Activated CD8-positive, alpha-beta memory T cell treated with anti-CD3 and anti-CD28 coated beads, Interleukin-2, amount 50 U/mL, for 48 hours (primary cell): Measurements from ENCODE around the gene ABHD2.
"Not testable (repeated sequence)": the region's sequence is repeated elsewhere in the genome, so short reads cannot be mapped to it uniquely, and the experiment has no call there.

Experiments
- DNase-seq: peaks from one replicate; pipeline ENCODE4 v3.0.0-alpha.2; 2020

The ABHD2 gene

DNA sequence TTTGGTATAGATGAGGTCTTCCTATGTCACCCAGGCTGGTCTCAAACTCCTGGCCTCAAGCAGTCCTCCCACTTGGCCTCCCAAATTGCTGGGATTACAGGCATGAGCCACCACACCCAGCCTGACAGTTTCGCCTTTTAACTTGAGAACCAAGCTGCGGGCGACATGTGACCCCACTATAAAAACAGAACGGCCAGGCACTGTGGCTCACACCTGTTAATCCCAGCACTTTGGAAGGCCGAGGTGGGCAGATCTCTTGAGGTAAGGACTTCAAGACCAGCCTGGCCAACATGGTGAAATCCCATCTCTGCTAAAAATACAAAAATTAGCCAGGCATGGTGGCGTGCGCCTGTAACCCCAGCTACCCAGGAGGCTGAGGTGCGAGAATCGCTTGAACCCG lies 52.9 kb downstream of the ABHD2 start:
- not testable (repeated sequence) for DNase-seq

DNA sequence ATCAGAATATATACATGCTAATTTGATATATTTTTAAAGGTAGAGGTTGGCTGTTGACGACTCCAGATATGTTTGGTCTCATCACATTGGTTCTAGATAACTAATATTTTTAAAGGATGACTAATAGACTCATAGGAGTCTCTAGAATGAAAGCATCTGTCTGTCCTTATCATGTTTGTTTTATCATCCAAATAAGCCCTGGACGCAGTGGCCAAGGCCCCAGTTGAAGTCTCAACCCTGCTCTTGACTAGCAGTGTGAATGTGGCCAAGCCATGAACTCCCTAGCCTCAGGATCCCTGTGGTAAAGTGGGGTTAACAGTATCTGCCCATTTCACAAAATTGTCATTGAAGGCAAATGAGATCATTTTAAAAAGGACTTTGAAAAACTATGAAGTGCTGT lies 53.6 kb downstream of the ABHD2 start:
- DNase-seq = no peak

DNA sequence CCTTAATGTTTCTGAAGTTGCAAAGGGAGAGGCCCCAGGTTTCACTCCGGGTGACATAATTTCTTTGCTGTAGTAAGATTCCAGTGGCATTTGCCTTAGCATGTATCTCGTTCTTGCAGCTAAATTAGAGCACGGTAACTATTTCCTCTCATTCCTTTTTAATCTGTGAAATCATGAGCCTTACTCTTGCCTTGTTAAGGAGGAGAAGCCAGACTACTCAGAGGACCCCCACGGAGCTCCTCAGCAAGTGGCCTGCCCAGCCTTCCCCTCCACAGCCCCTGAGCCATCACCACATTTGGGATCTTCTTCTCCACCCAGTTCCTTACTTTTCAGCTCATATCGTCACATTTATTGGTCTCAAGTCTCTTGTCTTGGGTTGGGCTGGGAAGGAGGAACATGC lies 54.2 kb downstream of the ABHD2 start:
- DNase-seq = no peak

DNA sequence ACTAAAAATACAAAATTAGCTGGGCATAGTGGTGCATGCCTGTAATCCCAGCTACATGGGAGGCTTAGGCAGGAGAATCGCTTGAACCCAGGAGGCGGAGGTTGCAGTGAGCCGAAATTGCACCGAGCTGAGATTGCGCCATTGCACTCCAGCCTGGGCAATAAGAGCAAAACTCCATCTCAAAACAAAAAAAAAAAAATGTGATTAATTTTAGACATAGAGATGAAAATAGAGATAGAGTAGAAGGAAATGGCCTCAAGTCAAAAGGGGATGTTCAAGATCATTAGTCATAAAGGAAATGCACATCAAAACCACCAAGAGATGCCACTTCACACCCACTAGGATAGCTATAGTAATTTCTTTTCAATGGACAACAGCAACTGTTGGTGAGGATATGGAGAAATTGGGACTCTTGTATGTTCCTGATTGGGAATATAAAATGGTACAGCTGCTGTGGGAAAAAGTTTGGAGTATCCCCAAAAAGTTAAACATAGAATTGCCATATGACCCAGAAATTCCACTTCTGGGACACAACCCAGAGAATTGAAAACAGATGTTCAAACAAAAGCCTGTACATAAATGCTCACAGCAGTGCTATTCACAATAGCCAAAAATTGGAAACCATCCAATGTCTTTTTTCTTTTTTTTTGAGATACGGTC lies 55.4 kb downstream of the ABHD2 start:
- DNase-seq = no peak

DNA sequence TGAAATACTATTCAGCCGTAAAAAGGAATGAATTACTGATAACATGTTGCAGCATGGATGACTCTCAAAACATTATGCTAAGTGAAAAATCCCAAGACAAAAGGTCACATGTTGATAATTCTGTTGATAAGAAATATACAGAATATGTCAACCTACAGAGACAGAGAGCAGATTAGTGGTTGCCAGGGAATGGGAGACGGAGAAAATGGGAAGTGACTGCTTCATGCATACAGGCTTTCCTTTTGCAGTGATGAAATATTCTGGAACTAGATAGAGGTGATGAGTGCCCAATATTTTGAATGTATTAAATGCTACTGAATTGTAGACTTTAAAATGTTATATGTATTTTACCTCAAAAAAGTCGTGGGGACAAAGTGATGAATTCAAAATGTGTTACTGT lies 56.2 kb downstream of the ABHD2 start:
- no peak for DNase-seq

DNA sequence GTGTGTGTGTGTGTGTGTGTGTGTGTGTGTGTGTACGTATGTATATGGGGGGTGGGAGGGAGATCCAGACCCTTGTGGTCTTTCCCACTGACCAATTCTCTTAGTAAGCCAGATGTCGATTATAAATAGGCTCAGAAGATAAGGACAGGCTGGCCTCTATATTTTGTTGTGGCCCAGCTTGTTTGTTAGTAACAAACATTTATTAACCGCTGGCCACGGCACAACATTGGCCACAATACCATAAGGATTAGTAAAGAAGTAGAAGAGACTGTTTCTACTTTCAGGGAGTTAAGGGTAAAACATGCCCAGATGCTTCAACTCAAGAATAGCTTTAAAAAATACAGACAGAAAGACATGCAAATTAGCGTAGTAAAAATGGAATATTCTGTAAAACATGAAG lies 58.1 kb downstream of the ABHD2 start:
- DNase-seq = no peak

DNA sequence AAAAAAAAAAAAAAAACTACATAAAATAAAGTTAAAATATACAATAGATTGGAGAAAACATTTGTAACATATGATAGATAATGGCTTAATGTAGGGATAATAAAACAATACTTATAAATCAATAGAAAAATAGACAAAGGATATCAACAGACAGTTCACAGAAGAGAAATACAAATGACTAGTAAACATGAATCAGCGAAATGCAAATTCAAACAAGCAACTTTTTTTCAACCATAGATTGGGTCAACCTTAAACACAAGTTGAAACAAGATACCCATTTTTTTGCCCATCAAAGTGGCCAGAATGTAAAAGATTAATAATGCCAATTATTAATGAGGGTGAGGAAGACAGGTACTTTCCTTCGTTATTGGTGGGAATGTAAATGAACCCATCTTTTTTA lies 59.9 kb downstream of the ABHD2 start:
- no peak for DNase-seq

DNA sequence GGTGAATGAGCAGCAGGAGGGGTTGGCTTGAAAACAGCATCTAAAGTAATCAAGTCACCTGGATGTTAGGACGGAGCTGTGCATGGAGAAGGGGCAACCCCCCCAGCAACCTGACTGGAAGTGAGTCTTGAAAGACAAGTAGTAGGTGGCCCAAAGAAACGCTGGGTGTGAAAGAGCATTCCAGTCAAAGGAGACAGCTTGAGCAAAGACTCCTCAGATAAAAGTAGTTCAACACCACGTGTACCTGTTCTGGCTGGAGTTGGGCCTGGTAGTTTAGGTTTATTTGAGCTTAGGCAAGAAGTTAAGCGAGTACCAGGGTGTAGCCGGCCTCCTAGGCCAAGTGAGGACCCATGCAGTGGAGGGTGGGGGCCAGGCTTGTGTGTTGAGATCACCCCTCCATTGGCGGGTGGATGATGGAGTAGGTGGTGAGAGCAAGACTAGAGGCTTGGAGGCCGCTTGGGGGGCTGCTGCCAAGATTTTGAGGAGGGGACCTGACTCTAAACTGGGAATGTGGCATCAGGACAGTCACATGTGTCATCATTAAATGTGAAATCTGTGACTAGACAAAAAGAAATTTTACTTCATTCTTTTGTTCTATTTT lies 61.3 kb downstream of the ABHD2 start:
- no peak for DNase-seq

DNA sequence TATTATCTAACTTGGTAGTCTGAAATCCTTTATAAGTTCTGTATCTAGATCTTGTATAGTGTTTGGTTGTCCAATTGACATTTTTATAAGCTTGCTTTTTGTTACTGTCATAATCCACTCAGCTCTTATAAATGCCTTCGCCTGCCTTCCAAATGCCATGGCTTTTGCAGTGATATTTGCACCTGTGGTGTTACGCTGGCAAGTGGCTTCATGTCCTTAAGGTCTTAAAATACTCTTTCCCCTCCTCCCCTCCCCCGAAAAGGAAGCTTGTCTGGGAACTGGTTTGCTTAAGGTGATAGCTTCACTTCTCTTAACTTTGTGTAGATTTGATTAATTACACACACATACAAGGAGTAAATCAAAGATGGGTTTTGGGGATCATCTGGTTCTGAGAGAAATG lies 62.0 kb downstream of the ABHD2 start:
- DNase-seq = no peak

DNA sequence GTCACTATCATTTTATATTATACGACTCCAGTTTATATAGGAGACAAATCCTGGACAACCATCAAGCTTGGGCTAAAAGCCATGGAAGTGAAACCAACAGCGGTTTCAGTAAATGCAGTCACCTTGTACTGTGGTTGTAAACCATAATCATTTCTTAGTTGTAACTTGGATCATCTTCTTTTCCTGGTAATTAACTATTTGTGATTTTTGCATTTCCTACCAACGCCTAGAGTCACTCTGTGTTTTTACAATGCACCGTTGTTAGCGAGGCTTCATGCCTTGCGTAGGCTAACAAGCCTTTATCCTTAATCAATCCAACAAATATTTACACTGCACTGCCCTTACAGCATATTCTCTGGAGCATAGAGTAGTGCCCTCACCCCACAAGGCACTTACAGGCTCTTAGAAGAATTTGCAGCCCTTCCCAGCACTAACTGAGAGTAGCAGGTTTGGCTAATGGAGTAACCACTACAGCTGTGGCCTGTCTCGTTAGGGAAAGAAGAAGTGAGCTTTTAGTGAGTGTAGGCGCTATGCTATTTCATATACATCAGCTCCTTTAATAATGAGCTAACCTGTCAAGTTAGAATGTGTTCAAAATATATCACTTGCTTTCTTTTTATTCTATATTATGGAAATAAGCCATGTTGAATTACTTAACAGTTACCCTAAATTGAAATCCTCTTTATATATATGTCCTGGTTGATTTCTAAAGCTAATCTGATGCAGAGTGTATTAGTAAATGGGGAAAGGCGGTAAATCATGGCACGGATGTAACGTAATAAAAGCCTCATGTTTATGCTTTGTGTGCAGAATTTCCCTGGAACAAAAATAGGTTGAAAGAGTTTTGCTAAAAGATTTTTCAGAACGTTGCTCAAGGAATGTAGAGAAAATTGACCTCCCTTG lies 62.8 kb downstream of the ABHD2 start:
- no peak for DNase-seq

DNA sequence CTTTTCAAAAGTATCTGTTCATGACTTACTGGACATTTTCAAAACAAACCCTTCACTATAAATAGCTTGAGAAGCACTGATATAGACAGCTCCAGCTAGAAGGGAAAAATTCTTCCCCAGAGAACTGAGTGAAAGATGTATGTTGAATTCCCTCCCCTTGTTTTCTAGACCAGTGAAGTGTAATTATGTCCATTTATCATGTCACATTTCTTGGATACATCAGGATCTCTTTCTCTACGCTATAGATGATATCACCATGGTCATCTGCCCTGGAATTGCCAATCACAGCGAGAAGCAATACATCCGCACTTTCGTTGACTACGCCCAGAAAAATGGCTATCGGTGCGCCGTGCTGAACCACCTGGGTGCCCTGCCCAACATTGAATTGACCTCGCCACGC lies 66.9 kb downstream of the ABHD2 start:
- DNase-seq = no peak

DNA sequence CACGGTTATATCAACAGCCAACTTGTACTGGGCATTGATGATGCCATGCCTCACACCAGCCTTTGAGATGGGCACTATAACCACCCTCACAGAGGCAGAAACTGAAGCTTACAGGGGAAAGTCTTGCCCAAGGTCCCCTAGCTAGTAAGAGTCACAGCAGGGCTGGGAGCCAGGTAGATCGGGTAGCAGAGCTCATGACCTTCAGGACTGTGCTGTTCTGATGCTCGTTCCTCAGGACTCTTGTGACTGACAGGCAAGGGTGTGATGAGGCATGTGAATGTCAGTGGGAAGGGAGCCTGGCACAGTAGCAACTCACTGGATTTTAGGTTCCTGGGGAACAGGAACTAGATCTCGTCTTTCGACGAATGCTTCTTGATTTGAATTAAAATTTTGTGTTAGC lies 67.4 kb downstream of the ABHD2 start:
- no peak for DNase-seq

DNA sequence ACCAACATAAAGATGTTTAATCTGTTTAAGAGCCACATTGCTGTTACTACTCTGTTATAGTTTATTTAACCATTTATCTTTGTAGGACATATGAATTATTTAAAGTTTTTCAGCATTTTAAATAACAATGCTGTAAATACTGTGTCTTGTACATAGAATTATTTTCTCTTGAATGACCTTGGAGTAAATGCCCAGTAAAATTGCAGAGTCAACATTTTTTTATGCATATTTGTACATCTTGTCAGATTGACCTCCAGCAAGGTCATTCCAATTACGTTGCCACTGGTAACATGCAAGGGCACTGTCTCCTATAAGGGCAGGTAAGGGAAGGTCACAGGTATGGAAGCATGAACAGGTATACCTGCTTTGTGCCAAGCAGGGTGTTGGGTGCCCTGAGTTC lies 68.8 kb downstream of the ABHD2 start:
- DNase-seq = no peak

DNA sequence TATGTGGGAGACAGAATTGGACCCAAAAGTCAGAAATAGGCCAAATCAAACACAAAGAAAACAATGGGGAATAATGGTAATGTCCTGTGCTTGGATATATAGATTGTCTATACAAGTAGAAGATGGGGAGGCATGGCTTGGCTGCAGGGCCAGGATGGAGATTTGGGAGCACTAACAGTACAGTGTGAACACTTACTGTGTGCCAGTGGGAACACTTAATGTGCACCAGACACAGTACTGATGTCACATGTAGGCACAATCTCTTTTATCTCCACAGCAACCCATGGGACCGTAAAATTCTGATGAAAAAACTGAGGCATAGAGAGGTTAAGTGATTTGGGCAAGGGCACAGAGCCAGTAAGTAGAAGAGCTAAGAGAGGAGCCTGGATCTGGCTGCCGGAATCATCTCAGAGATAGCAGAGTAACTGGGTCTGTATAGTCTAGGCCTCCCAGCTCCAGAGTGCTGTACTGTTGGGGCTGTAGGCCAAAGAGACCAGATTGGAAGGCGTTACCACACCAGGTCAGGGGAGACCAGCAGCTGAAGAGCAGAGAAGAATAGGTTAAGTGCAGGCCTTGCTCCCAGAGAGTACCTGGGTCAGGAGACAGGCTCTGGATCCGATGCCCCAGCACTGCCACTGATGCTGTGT lies 69.8 kb downstream of the ABHD2 start:
- DNase-seq = no peak

DNA sequence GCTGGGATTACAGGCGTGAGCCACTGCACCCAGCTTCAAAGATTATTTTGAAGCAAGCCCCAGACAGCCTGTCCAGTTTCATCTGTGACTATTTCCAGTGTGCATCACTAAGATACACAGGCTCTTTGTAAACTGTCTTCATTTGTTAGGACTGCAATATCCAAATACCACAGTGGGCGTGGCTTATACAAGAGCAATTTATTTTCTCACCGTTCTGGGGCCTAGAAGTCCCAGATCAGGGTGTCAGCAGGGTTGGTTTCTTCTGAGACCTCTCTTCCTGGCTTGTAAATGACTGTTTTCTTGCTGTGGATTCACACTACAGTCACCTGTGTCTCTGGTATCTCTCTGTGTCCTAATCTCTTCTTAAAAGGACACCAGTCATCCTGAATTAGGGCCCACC lies 73.4 kb downstream of the ABHD2 start:
- no peak for DNase-seq

DNA sequence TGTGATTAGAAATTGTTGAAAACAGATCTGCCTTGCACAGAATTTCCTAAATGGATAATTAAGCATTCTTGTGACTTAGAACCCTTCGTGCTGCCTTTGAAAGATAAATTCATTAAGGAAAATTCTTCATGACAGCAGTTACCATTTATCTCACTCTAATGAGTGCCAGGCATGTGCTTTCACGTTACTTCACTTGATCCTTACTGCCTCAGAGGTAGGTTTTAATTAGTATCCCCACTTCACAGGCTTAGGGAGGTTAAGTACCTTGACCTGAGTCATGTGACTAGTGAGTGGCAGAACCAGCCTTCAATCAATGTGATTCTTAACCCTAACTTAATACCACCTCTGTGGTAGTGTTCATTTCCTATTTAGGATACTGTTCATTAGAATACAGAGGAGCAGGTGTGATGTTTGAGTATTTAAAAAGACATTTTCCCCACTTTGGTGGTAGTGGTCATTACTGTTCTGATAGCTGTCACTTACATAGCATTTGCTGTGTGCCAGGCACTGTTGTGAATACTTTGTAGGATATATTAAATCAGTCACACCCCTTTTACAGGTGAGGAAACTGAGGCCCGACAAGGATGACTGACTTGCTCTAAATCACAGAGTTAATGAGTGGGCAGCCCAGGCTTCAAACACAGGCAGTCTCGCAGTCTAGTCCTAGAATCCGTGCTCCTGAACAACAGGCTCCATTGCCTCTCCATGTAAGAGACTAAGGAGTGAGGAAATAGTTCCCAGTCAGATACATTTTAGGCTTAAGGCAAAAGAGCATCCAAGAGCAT lies 75.2 kb downstream of the ABHD2 start:
- DNase-seq = no peak

DNA sequence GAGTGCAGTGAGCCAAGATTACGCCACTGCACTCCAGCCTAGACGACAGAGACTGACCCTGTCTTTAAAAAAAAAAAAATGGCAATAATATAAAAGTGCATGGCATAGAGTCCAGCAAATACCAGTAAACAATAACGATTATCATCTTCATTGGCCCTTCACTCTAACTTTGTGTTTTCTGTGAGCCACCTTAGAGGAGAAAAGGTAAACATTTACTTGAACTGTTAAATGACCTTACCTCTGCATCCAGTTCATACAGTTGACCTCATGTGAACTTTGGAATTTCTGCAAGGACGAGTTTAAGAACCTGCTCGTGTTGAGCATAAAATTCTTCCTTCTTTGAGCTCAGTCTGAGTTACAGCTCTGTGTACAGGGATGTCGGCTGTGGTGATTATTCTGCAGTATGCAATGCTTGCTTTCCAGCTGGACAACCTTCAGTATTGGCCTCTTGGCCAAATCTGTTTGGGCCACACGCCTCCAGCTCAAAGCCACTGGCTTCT lies 76.5 kb downstream of the ABHD2 start:
- DNase-seq = no peak

DNA sequence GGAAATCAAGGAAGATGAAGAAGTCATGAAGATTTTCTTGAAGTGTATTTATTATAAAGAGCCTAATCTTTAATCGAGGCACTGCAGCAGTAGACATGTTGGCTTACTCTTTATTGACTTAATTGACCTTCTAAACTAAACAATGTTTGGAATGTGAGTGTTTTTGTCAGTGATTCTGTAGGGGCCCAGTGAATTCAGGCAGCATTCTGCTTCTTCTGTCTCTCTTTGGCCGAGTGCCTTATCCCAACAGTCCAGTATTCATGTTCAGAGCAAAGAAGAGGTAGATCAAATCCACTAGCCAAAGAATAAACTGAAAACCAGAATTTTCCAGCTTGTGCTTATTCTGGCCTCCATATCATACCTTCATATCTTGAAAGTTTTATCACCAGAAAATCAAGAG lies 77.4 kb downstream of the ABHD2 start:
- no peak for DNase-seq

DNA sequence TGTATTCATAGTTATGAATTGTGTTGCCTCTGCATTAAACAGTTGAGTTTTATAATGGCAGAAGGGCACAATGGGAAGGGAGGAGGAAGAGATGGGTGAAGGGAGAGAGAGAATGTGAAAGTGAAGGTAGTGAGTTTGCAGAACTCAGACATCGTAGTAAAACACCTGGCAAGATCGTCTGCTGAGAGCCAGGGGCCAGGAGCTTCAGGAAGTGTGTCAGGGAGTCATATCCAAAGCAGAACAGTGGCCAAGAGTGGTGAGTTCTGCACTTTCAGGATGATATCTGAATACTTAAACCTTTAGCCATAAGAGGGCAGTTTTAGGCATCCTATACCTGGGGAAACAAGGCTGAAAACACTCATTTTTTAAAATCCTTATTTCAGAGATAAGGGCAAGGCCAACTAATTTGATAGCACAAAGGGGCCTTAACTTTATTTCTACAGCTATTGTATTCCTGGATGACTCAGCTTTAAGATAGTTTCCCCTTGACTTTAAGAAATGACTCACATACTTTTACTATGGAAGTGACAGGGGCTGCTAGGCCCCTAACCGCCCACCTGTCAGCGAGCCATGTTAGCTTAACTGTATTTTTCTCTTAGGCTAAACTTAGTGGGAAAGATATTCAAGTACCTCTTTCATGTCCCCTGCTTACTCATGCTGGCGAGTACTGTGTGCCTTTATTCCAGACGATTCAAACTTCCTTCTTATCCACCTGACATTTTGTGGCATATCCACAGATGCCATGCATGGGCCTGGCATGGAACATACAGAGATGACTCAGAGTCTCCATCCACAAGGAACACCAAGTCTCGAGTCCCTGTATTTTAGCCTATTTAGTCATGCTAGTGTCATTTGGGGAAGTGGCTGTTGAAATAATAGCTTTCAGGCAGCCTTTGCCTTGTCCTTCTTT lies 79.3 kb downstream of the ABHD2 start:
- DNase-seq = peak; percentile 71

DNA sequence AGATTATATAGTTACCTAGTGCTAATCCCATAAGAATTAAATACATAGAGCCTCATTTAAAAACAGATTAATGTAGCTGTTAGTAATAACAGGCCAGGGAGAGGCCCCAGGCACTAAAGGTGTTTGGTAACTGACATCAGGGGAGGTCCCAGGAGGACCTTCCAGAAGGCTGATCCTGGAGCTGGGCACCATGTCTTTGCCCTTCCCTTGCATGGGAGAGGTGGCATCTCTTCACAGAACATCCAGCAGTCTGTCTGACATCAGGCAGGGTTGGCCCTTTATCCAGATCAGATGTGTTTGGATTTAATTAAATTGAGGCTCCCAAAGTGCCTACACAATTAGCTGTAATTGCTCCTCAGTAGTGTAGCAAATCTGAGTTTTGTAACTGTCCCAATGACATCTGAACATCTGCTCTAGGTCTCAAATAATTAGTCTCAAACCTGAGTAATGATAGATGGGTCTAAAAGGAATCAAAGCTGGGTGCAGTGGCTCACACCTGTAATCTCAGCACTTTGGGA lies 80.1 kb downstream of the ABHD2 start:
- DNase-seq = peak; percentile 43

DNA sequence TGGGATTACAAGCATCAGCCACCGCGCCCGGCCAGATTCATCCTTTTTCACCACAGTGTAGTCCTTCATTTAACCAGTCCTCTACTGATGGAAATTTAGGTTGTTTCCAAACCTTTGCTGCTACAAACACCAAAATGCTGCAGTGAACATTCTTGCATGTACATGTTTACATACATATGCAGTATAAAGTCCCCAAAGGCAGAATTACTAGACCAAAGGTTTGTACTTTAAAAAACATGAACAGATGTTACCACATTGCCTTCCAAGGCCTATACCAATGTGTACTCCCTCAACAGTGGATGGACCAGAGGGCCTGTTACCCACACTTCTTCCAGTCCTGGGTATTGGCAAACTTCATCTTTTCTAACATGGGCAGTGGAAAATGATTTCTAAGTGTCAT lies 82.1 kb downstream of the ABHD2 start:
- no peak for DNase-seq
